Suppressor macrophage (primary cell): Measurements from ENCODE around the gene UTP25.

Source experiments
- DNase-seq, 4 experiments: peaks; one replicate each; pipeline ENCODE4 v3.0.0-alpha.2; 2020 to 2022

The UTP25 gene

GRCh38 chr1:209807509-209807908 lies 20.3 kb upstream of the UTP25 start:
- DNase-seq, result no peak

DNA sequence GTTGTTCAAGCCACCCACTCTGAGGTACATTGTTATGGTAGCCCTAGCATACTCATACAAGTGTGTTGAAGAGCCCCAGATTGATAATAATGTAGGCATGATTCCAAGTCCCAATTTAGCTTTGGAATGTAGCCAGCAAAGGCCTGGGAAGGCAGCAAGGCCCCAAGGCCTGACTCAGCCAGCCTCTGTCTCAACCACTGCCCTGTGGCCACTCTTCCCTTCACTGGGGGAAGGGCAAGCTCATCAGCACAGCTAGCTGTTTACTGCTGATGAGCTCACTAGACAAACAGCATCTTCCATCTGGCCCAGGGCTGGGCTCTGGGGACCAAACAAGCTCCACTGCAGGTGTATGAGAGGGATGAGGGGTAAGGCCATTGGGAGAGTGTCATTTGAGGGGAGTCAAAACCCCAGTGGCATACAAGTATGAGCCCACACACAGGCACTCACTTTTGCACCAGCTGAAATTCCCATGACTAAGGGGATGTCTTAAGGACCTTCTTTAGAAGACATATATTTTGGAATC lies 19.7 kb upstream of the UTP25 start:
- DNase-seq, result peak; percentile 81 to 91 (median 86)

DNA sequence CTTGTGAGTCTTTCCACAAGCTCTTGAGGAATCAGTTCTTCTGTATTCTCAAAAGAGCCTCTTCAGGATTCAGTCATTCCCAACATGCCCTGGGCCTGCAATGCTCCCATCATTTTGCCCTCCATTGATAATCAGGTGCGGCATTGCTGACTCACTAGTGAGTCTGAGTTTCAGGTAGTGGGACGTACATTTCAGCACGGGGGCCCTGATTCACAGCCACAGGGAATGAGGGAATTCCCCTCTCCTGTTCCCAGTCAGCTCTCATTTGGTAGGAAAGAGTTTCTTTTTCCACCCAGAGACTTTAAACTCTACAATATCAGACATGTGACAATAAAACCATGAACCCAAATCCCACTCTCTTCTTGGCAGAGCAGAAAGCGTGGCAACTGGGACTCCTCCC lies 18.2 kb upstream of the UTP25 start:
- no peak for DNase-seq

GRCh38 chr1:209810783-209811182 lies 17.0 kb upstream of the UTP25 start:
- no peak for DNase-seq

GRCh38 chr1:209813902-209814301 lies 13.9 kb upstream of the UTP25 start:
- DNase-seq, result no peak

GRCh38 chr1:209815490-209815889 lies 12.3 kb upstream of the UTP25 start:
- DNase-seq, result no peak

- no peak for DNase-seq
Observed at GRCh38 chr1:209815931-209816341, 11.8 kb upstream of the UTP25 start.

DNA sequence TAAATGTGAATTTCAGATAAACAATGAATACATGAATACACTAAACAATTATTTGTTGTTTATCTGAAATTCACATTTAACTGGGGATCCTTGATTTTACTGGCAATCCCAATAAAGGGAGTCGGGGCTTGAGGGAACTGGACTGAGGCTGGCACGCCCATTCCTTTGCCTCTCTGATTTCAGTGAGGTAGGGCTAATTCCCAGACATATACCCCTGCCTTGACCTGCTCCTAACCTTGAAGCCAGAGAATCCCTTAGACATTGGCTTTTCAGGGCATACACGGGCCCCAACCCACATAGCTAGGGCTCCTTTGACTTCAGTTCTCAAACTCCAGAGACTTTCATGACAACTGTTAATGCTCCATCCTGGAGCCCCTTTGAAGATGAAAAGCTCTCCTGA lies 10.8 kb upstream of the UTP25 start:
- no peak for DNase-seq

- no peak for DNase-seq
Observed at GRCh38 chr1:209817691-209818090, 10.1 kb upstream of the UTP25 start.

DNA sequence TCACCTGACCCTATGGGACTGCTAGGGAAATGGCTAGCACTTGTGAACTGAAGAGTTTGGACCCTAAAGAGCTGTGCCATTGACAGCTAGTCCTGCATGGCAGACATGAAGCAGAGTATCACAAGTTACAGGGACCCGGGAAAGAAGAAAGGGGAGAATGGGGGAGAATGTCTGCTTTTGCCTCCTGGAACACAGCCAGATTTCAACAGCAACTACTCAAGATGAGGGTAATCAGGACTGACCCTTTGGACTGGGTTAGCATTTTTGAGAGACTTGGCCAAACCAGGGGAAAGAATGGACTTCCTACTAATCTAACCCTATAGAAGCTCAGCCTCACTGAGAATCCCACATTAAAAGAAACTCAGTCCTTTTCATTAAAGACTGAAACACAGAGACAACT lies 8.7 kb upstream of the UTP25 start:
- no peak for DNase-seq

DNA sequence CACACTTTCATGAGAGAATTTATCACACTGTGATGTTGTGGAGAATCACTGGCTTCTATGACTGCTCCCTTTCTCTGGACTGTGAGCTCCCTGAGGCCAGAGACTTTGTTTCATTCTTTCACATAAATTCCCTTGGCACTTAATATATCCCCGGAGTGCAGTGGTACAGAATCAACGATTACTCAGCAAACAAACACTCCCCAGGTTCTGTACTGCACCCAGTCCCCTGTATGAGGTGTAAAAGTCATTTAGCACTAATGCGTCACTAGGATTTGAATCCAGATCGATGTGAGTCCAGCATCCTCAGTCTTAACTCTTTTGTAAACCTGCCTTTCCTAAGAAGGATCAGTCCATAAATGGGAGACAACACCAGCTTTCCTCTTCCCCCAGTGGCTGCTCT lies 6.8 kb upstream of the UTP25 start:
- no peak for DNase-seq

- DNase-seq, result no peak
Observed at GRCh38 chr1:209822706-209823105, 5.1 kb upstream of the UTP25 start.

GRCh38 chr1:209823143-209824041 lies 4.4 kb upstream of the UTP25 start:
- DNase-seq, result peak; percentile 58 to 77 (median 63)

DNA sequence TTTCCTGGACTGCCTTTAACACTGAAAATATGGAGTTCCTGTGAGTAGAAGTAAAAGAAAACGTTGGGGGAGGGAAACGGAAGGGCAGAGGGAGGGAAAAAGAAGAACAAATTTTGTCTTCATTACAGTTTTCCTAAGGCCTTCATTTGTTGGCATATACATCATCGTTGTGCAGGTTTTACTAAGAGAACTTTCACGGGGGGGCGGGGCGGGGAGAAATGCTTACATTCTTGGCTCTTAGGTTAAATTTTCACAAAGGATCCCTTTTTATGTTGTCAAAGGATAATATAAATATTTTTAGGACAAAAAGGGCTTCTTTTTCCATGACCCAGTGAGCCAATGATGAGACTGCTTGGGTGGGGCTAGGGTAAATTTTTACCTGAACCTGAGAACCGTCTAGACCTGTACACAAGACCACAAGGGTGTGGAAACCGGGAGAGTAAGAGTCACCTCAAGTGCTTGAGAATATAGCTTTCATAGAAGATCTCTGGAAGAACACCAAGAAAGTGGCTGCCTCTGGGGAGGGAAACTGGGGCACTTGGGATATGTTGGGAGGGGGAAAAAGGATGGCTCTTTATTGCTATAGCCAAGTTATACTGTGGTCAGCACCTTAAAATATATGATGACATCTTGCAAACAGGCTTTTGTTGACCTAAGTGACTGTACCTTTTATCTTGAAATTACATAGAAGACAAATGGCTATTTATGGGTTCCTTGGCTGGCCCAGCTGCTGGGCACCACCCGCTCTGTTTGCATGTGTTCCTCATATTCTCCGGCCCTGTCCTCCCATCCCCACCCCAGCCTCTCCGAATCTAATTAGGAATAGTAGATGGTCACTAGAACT lies 2.0 kb upstream of the UTP25 start:
- DNase-seq, result no peak

DNA sequence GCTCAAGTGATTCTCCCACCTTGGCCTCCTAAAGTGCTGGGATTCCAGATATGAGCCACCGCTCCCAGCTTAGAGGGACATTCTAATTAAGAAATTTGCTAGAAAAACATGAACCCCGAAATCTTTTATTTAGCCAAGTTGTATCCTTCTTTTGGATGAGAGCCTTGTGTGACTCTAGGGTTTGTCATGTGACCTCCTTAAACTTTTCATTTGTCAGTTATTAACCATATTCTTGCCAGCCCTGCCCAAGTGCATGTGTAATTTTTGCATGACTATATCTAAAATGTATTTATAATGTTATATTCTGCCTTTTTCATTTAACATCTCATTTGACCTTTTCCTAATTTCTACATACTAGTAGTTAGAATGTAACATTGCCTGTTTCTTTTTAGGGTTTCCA lies 1.9 kb downstream of the UTP25 start:
- DNase-seq, result no peak

DNA sequence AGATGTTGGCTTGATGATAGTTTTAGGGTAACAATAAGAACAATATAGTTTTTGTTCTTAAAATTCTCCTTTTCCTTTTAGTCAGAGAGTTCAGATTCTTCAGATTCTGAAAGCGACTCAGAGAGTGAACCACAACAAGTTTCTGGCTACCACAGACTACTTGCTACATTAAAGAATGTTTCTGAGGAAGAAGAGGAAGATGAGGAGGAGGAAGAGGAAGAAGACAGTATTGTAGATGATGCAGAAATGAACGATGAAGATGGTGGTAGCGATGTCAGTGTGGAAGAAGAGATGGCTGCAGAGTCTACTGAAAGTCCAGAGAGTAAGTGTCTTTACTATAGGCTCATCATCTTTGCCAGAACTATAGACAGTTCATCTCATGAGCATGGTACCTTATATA lies 3.0 kb downstream of the UTP25 start:
- DNase-seq, result no peak

DNA sequence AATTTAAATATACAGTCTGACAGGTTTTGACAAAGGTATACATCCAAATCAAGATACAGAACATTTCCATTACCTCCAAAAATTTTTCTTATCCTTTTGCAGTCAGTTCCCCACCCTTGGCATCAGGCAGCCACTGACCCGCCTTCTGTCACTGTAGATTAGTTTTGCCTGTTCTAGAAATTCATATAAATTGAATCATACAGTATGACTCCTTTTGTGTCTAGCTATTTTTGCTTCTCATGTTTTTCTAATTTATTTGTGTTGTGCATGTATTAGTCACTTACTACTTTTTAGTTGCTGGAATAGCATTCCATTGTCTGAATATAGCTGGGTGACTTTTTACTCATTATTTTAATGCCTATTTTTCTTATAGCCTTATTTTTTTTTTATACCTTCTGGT lies 3.8 kb downstream of the UTP25 start:
- DNase-seq, result no peak

GRCh38 chr1:209835782-209836298 lies 8.1 kb downstream of the UTP25 start:
- DNase-seq, result no peak

DNA sequence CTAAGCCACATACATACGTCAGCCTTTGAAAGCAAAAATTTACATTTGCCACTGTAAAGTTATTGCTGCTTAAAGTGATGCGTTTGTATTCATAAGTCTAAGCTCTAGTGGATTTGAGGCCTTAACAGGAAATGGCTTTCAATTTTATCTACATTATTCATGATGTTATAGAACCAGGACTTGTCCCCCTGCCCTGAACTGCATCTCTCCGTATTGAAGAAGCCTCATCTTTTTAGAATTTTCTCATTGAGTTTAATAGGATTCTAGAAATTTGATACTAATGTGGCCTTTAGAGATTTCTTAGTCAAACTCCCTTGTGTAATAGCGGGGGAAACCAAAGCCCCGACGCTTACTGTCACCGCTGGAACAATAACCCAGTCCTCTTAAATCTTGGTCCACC lies 9.9 kb downstream of the UTP25 start:
- no peak for DNase-seq

GRCh38 chr1:209838537-209838936 lies 10.8 kb downstream of the UTP25 start:
- no peak for DNase-seq

DNA sequence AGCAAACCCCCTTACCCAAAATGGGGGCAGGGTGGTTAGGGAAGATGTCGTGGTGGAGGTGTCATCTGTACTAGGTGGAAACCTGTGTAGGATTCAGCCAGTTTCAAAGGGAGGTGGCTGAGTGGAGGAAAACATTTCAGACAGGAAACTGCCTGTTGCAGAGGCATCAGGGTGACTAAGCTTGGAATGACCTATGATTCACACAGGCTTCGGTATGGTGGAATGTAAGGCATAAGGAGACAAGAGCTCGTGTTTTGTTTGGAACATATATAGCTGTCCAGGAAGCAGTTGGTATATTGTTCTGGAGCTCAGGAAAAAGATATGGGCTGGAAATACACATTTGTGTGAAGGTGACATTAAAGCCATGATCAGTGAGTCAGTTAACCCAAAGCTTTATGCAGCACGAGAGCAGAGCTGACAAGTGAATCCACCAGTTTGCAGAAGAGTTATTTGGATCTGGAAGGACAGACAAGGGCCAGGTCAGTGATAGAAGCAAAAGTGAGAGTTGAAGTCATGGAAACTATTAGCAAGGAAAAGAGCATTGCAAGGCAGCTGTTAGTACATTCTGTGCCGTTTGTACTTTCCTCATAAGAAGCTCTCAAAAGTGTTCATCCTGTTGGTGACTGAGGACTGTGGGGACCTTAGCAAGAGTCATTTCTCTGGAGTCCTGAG lies 12.2 kb downstream of the UTP25 start:
- DNase-seq, result peak; percentile 53 to 75 (median 71)

DNA sequence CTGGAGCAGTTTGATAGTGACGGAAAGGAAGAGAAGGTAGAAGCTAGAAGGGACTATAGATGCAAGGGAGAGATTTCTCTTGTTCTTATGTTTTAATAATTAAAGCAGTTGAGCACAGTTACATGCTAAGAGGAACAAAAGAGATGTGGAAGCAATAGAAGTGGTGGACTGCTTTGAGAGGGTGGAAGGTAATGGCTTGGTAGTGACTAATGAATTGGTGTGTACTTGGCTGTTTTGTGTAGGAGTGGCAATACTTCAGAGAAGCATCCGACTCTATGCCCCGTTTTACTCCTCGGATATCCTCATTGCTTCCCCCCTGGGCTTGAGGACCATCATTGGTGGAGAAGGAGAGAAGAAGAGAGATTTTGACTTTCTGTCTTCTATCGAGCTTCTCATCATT lies 12.8 kb downstream of the UTP25 start:
- no peak for DNase-seq
